A673 (cell line): ENCODE data around the gene AMDHD2.

Experiments
- CTCF ChIP-seq: fragments of 300-800, 200-600 bp; sonication (generic); conservative IDR thresholded peaks from 2 replicates; pipeline ENCODE4 v1.5.1; 2017; ENCODE audit warnings: low read depth, mild to moderate bottlenecking, antibody characterized with exemption, low read length, moderate library complexity, mixed read lengths
- EZH2 ChIP-seq: fragments of 200-600 bp; sonication (generic); IDR thresholded peaks from 2 replicates; pipeline ENCODE4 v1.6.1; 2017; ENCODE audit warnings: borderline replicate concordance, low read depth, mild to moderate bottlenecking, mixed read lengths, antibody characterized with exemption, low read length; ENCODE audit not compliant: poor library complexity, severe bottlenecking

GRCh38 chr16:2483939-2484897, 36.0 kb upstream of the AMDHD2 start:
- TF ChIP-seq CTCF (no peak), EZH2 (no peak)
